Heart left ventricle (tissue), 16 donors: Measurements from ENCODE around the gene PATE2. TPM values are rescaled to one million over a fixed set of nuclear protein-coding genes. Genes with fewer than 3 reads are reported as not detected.

ENCODE experiments used
- ATAC-seq, 4 donors: fragments of 200-7000 bp; cut with Tn5 transposase; one replicate each; pipeline ENCODE4 v1.9.1; 2020 to 2022; ENCODE audit warnings: moderate library complexity in 4 of 4, mild to moderate bottlenecking in 3 of 4, moderate number of reproducible peaks in 1 of 4
- DNase-seq, 5 donors: peaks; one replicate each; pipeline ENCODE4 v3.0.0-alpha.2; 2020
- H3K27ac ChIP-seq, 12 donors: fragments of 200-600 bp; sonication (generic) in 4 of 12; one replicate each; pipeline versions ENCODE4 v1.5.0 to v1.8.0; 2016 to 2022; ENCODE audit warnings: mild to moderate bottlenecking in 2 of 12
- H3K27me3 ChIP-seq, 9 donors: fragments of 200-600 bp; sonication (generic) in 2 of 9; one replicate each; pipeline versions ENCODE4 v1.5.1 to v1.8.0; 2016 to 2022; ENCODE audit warnings: mild to moderate bottlenecking in 3 of 9
- H3K36me3 ChIP-seq, 9 donors: fragments of 200-600 bp; sonication (generic) in 2 of 9; one replicate each; pipeline versions ENCODE4 v1.5.0 to v1.8.0; 2018 to 2022; ENCODE audit warnings: mild to moderate bottlenecking in 2 of 9
- H3K4me1 ChIP-seq, 12 donors: fragments of 200-600 bp; sonication (generic) in 4 of 12; one replicate each; pipeline versions ENCODE4 v1.5.0 to v1.8.0; 2016 to 2022; ENCODE audit warnings: mild to moderate bottlenecking in 3 of 12
- H3K4me3 ChIP-seq, 12 donors: fragments of 200-600 bp; sonication (generic) in 4 of 12; one replicate each; pipeline versions ENCODE4 v1.5.0 to v1.8.0; 2017 to 2022; ENCODE audit warnings: mild to moderate bottlenecking in 9 of 12, moderate library complexity in 4 of 12
- H3K9me3 ChIP-seq, 12 donors: fragments of 200-600 bp; sonication (generic) in 4 of 12; one replicate each; pipeline versions ENCODE4 v1.5.0 to v1.8.0; 2016 to 2022; ENCODE audit warnings: mild to moderate bottlenecking in 1 of 12
- POLR2A ChIP-seq, 2 donors: fragments of 450-650 bp; IDR thresholded peaks; one replicate each; pipeline ENCODE4 v1.6.1; 2017; ENCODE audit warnings: antibody characterized with exemption in 2 of 2, mild to moderate bottlenecking in 2 of 2, moderate library complexity in 2 of 2
- WGBS, 4 donors: extraction: QIAGEN DNeasy Blood & Tissue Kit in 2 of 4; methylation state at CpG; one replicate each; pipeline versions ENCODE4 v1.1.5 to v1.1.7; 2013 to 2018; 5-methylcytosine and 5-hydroxymethylcytosine counted together
- intact Hi-C, 10 donors: fragments of 100-400 bp; cut with DNase I; formaldehyde crosslinking; loops; one replicate each; pipeline versions ENCODE4 v1.11.1 to v1.14.2; 2022
- polyA plus RNA-seq, 2 donors: library from polyadenylated mRNA; stranded (reverse); fragments of 200-250 nt; gene quantifications; one replicate each; pipeline ENCODE4 v1.2.3, GENCODE V29; 2013
- total RNA-seq, 9 donors: library from RNA; depleted of rRNA in 2 of 9; stranded (reverse); fragments of >200 nt in 2 of 9; fragmentation: NEBNext Ultra II Directional in 3 of 9; extraction: Animal tissue kit (Norgen Biotek cat#: 25700) in 3 of 9; gene quantifications; one replicate each; pipeline versions ENCODE4 v1.1.0 to v1.2.4, GENCODE V29; 2016 to 2023
- TF ChIP-seq, protein P1 (sequence below), 12 donors: fragments of 200-600 bp; sonication (generic) in 4 of 12; IDR thresholded peaks; one replicate each; pipeline versions ENCODE4 v1.5.0 to v1.8.0; 2018 to 2022; ENCODE audit warnings: antibody characterized with exemption in 12 of 12, mild to moderate bottlenecking in 5 of 12
- donor health status: ischemic (EF 13 %, LVEDD 7.1; RV severe dilation, severe dysfunction).
- donor health status: healthy with polysubstance abuse.
- donor health status: DM: no; HTN: yes; CAD: no.
- donor health status: DM: no; HTN: no; CAD: no.
- donor health status: ischemic (EF 25% LVEDD 6.9; RV normal size, moderate dysfunction).
- donor health status: ischemic (EF 25% LVEDD 5.7; RV mildly dilated, moderate dysfunction).
- donor health status: healthy.
- donor health status: DM: yes; HTN: yes; CAD: no.
- donor health status: ischemic (EF 35%, LVEDD 5.7; RV mildly dilated, moderate dysfunction).
- donor health status: nonischemic (EF 11% LVEDD 7.7; RV severe dilation, severe dysfunction).
- donor health status: DM: yes; HTN: yes; CAD: no.
- donor health status: PGD.
- donor health status: ischemic (EF 29% LVEDD 5.4; RV normal size, mild dysfunction).
- donor health status: nonischemic (EF 23%, LVEDD 6.1; RV moderate dilation, normal function).

The PATE2 gene
- total and polyA plus RNA-seq, 11 donors, result not detected

- TF ChIP-seq, protein P1, sequence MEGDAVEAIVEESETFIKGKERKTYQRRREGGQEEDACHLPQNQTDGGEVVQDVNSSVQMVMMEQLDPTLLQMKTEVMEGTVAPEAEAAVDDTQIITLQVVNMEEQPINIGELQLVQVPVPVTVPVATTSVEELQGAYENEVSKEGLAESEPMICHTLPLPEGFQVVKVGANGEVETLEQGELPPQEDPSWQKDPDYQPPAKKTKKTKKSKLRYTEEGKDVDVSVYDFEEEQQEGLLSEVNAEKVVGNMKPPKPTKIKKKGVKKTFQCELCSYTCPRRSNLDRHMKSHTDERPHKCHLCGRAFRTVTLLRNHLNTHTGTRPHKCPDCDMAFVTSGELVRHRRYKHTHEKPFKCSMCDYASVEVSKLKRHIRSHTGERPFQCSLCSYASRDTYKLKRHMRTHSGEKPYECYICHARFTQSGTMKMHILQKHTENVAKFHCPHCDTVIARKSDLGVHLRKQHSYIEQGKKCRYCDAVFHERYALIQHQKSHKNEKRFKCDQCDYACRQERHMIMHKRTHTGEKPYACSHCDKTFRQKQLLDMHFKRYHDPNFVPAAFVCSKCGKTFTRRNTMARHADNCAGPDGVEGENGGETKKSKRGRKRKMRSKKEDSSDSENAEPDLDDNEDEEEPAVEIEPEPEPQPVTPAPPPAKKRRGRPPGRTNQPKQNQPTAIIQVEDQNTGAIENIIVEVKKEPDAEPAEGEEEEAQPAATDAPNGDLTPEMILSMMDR (IDR thresholded peaks at IDR 0.05), result no peak
- TF ChIP-seq POLR2A (IDR thresholded peaks at IDR 0.05), result no peak
Observed at GRCh38 chr11:125756050-125756449, 22.6 kb downstream of the PATE2 start.

GRCh38 chr11:125750629-125751028 lies 28.0 kb downstream of the PATE2 start:
- Histone ChIP-seq H3K4me3 (no peak overlapping the region), H3K27ac (no peak overlapping the region), H3K4me1 (no peaks in the 10 kb centered on the region), H3K9me3 (no peaks in the 10 kb centered on the region), H3K27me3 (peaks cover 0 to 4% (median 0%) of the 10 kb centered on the region in 9 donors), H3K36me3 (no peaks in the 10 kb centered on the region)
- 13 to 34% (median 25%) methylated on average over 2 of the region's 2 CpGs for WGBS, 4 donors
- TF ChIP-seq, protein P1 (IDR thresholded peaks at IDR 0.05), result no peak
- no peak for DNase-seq
- ATAC-seq, result no peak
- intact Hi-C loops, result no loop called here

More at GRCh38 chr11:125756050-125756449, 22.6 kb downstream of the PATE2 start:
- H3K4me3 ChIP-seq, result no peak overlapping the region
- H3K27ac ChIP-seq, result no peak overlapping the region
- WGBS, 4 donors, result 67 to 83% (median 76%) methylated on average over 7 of the region's 7 CpGs
- intact Hi-C loops, result no loop called here
- peaks cover 0 to 23% (median 0%) of the 10 kb centered on the region in 12 donors for H3K9me3 ChIP-seq
- no peaks in the 10 kb centered on the region for H3K4me1 ChIP-seq
- ATAC-seq (no peak), DNase-seq (no peak)
- no peaks in the 10 kb centered on the region for H3K36me3 ChIP-seq
- H3K27me3 ChIP-seq, result no peaks in the 10 kb centered on the region

GRCh38 chr11:125745979-125746378 lies 32.6 kb downstream of the PATE2 start, which contains the start of gene PATE1:
Gene PATE1, plus strand, starts transcription at chr11:125746279. Its CDS starts 26 bp downstream, at chr11:125746305.
- no peak within 1 kb of the TSS for H3K27ac ChIP-seq
- H3K36me3 ChIP-seq, result no peaks in the 10 kb centered on the region
- peaks cover 0 to 9% (median 0%) of the 10 kb centered on the region in 9 donors for H3K27me3 ChIP-seq
- H3K4me3 ChIP-seq, result no peak within 1 kb of the TSS
- DNase-seq, result no peak
- no peak for ATAC-seq
- 61 to 90% (median 74%) methylated on average over 3 of the region's 3 CpGs for WGBS, 4 donors
- TF ChIP-seq POLR2A (IDR thresholded peaks at IDR 0.05), result no peak
- TF ChIP-seq, protein P1 (IDR thresholded peaks at IDR 0.05), result no peak
- H3K4me1 ChIP-seq, result no peaks in the 10 kb centered on the region
- H3K9me3 ChIP-seq, result no peaks in the 10 kb centered on the region
- intact Hi-C loops, result no loop called here

DNA sequence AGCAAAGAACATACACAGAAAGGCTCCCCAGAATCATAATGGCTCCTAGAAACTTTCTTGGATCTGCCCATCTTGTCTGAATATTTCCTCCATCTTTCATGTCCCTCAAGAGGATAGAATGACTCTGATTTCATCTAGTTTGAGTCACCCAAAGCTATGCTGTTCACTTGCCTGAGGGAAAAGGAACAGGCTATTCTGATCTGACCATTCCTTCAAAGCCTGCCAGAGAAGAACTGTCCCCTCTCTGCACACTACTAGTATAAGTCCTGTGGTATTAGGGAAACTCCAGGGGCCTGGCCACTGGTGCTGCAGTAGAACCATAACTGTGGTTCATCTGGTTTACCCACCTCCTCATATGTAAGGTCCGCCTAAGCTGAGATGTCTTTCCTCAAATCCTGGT lies 34.9 kb downstream of the PATE2 start:
- Histone ChIP-seq H3K9me3 (peaks cover 0 to 2% (median 0%) of the 10 kb centered on the region in 12 donors), H3K27ac (no peak overlapping the region), H3K36me3 (no peaks in the 10 kb centered on the region), H3K4me1 (no peaks in the 10 kb centered on the region), H3K27me3 (peaks cover 0 to 9% (median 0%) of the 10 kb centered on the region in 9 donors), H3K4me3 (no peak overlapping the region)
- TF ChIP-seq, protein P1 (IDR thresholded peaks at IDR 0.05), result no peak
- no peak for TF ChIP-seq POLR2A (IDR thresholded peaks at IDR 0.05)
- intact Hi-C loops, result no loop called here
- ATAC-seq (no peak), DNase-seq (no peak)
- WGBS, 4 donors, result 78 to 95% (median 85%) methylated on average over 1 of the region's 1 CpG
